ENCODE measurements around the gene CCDC27.

- TF ChIP-seq SP4 (CRISPR knock-in tag; IDR thresholded peaks at IDR 0.05), result no peak
- TF ChIP-seq THAP8 (CRISPR knock-in tag; IDR thresholded peaks at IDR 0.05; ENCODE audit: borderline replicate concordance), result no peak
- no peak for TF ChIP-seq HNRNPH1 (optimal IDR thresholded peaks at IDR 0.05; ENCODE audit: low read depth, low read length)
- TF ChIP-seq RAD21 (CRISPR knock-in tag; IDR thresholded peaks at IDR 0.05), result no peak
- no peak for TF ChIP-seq HOXA3 (CRISPR knock-in tag; IDR thresholded peaks at IDR 0.05)
Observed at GRCh38 chr1:3814771-3815561, 62.7 kb downstream of the CCDC27 start.
